Cardiac muscle cell (in vitro differentiated cells and primary cell): ENCODE measurements around the gene CITED1. TPM values are rescaled to one million over a fixed set of nuclear protein-coding genes. Genes with fewer than 3 reads are reported as not detected.

Experiments
- DNase-seq, 2 donors: peaks; one replicate each; pipeline versions ENCODE4 v3.0.0 to v3.0.0-alpha.2; 2010 to 2017; ENCODE audit warnings: low read depth in 1 of 2, low spot score in 1 of 2
- H3K27ac ChIP-seq: fragments of 200-600 bp; sonication (generic); 2 replicates; pipeline ENCODE4 v1.5.1; 2016
- H3K27me3 ChIP-seq: fragments of 200-600 bp; sonication (generic); 2 replicates; pipeline ENCODE4 v1.6.0; 2016; ENCODE audit warnings: control low read depth
- H3K36me3 ChIP-seq: fragments of 200-600 bp; sonication (generic); 2 replicates; pipeline ENCODE4 v1.5.1; 2016; ENCODE audit warnings: control low read depth
- H3K4me1 ChIP-seq: fragments of 200-600 bp; sonication (generic); 2 replicates; pipeline ENCODE4 v1.8.1; 2017; ENCODE audit warnings: low read depth, mild to moderate bottlenecking, mixed run types
- H3K4me3 ChIP-seq: fragments of 200-600 bp; sonication (generic); 2 replicates; pipeline ENCODE4 v1.5.1; 2016; ENCODE audit warnings: mild to moderate bottlenecking
- H3K9me3 ChIP-seq: fragments of 200-600 bp; sonication (generic); 2 replicates; pipeline ENCODE4 v1.5.1; 2017; ENCODE audit warnings: low read depth, mild to moderate bottlenecking, control low read depth
- polyA plus RNA-seq: library from polyadenylated mRNA; unstranded; fragments of >200 nt; fragmentation: Nextera tagmentation; extraction: Ambion mirVana; gene quantifications from 2 replicates; pipeline ENCODE4 v1.2.1, GENCODE V29; 2016
- total RNA-seq: library from RNA; depleted of rRNA; stranded (reverse); fragments of >200 nt; gene quantifications from 2 replicates; pipeline ENCODE4 v1.2.3, GENCODE V29; 2016
- TF ChIP-seq, protein P1 (sequence below): IDR thresholded peaks from 2 replicates; pipeline ENCODE4 v1.5.1; 2012; ENCODE audit warnings: low read depth, mild to moderate bottlenecking, low read length

CITED1 gene
- total and polyA plus RNA-seq, 2 experiments from 2014 or later: 1.0 to 1.1 TPM

DNA sequence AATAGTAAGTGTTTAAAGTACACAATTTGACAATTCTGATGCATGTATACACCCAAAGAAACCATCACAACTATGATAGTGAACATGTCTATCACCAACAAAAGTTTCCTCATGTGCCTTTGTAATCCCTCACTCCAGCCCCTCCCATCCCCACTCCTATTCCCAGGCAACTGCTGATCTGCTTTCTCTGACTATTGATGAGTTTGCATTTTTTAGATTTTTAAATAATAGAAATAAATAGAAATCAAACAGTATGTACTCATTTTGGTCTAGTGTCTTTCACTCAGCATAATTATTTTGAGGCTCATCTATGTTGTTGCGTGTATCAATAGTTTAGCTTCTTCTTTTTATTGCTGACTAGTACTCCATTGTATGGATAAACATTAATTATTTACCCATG lies 23.4 kb downstream of the CITED1 start:
- no peak overlapping the region for H3K4me3 ChIP-seq
- H3K4me1 ChIP-seq: no peaks in the 10 kb centered on the region
- DNase-seq: no peak
- TF ChIP-seq, protein P1, sequence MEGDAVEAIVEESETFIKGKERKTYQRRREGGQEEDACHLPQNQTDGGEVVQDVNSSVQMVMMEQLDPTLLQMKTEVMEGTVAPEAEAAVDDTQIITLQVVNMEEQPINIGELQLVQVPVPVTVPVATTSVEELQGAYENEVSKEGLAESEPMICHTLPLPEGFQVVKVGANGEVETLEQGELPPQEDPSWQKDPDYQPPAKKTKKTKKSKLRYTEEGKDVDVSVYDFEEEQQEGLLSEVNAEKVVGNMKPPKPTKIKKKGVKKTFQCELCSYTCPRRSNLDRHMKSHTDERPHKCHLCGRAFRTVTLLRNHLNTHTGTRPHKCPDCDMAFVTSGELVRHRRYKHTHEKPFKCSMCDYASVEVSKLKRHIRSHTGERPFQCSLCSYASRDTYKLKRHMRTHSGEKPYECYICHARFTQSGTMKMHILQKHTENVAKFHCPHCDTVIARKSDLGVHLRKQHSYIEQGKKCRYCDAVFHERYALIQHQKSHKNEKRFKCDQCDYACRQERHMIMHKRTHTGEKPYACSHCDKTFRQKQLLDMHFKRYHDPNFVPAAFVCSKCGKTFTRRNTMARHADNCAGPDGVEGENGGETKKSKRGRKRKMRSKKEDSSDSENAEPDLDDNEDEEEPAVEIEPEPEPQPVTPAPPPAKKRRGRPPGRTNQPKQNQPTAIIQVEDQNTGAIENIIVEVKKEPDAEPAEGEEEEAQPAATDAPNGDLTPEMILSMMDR: no peak
- H3K9me3 ChIP-seq: no peaks in the 10 kb centered on the region
- H3K27ac ChIP-seq: no peak overlapping the region
- H3K27me3 ChIP-seq: no peaks in the 10 kb centered on the region
- no peaks in the 10 kb centered on the region for H3K36me3 ChIP-seq

DNA sequence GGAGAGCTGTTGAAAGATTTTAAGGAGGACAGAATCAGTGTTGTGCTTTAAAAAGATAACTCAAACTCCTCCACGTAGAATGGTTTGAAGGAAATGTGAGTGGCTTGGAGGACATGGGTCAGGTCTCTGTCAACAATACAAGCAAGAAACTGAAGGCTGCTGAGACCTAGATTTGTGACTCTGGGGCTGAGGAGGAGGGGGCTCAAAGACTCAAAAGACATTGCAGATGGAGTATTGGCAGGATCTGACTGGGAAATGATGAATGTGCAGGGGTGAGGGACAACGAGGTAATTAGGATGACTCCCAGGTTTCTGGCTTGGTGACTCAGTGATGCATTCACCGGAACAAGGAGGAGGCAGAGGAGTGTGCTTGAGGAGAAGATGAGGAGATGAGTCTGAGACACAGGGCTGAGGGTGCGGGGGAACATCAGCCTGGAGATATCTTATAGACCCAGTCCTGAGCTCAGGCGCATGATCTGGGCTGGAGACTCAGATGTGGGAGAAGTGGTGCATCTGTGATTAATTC lies 25.3 kb downstream of the CITED1 start:
- DNase-seq: no peak
- H3K27me3 ChIP-seq: no peaks in the 10 kb centered on the region
- no peak overlapping the region for H3K4me3 ChIP-seq
- no peaks in the 10 kb centered on the region for H3K9me3 ChIP-seq
- no peaks in the 10 kb centered on the region for H3K36me3 ChIP-seq
- TF ChIP-seq, protein P1: no peak
- no peak overlapping the region for H3K27ac ChIP-seq
- H3K4me1 ChIP-seq: no peaks in the 10 kb centered on the region

DNA sequence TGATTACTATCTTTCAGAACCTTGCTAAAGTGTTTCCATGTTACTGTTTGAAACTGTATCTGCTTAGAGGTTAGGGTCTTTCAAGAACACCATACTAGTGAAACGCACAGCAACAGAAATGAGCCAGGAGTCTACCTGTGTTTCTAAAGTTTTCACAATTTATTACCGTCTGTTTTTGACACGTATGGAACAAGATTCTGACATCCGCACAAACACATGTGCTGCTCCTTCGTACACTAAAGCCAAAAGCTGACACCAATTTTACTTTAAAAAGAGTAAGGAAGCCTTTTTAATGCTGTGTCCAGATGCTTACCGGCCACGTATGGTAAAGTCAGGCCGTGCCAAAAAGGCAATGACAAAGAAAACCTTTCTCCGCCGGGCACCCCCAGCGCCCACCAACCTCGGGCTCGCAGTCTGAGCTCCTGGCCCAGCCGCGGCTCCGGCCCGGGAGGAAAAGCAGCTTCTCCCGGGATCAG lies 29.2 kb downstream of the CITED1 start:
- Histone ChIP-seq H3K27ac (peak overlapping the region; percentile 87), H3K4me1 (no peaks in the 10 kb centered on the region), H3K4me3 (peak overlapping the region; percentile 86), H3K27me3 (no peaks in the 10 kb centered on the region), H3K36me3 (peaks cover 12% of the 10 kb centered on the region), H3K9me3 (no peaks in the 10 kb centered on the region)
- no peak for DNase-seq
- TF ChIP-seq, protein P1: no peak

DNA sequence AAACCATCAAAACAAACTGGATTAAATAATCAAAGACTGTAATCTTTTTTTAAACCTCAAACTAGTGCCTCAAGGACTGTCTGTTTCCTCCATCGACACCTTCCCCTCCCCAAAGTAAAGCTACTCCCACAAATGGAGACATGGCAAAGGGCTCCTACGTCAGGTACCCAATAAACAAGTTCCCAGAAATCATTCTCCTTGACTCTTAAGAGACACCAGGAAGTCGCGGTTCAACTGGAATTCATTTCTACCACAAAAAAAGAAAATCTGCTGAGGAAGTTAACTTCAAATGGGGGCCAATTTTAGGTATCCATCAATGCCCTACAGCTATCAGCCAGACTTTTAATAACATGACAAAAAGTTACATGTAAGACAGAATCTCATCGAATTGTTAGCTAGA lies 31.2 kb downstream of the CITED1 start:
- H3K4me1 ChIP-seq: no peaks in the 10 kb centered on the region
- H3K27ac ChIP-seq: peak overlapping the region; percentile 17
- H3K36me3 ChIP-seq: peaks cover 12% of the 10 kb centered on the region
- DNase-seq: peak in 1 of 2 donors; percentile 36
- no peak overlapping the region for H3K4me3 ChIP-seq
- TF ChIP-seq, protein P1: no peak
- H3K9me3 ChIP-seq: no peaks in the 10 kb centered on the region
- H3K27me3 ChIP-seq: no peaks in the 10 kb centered on the region

DNA sequence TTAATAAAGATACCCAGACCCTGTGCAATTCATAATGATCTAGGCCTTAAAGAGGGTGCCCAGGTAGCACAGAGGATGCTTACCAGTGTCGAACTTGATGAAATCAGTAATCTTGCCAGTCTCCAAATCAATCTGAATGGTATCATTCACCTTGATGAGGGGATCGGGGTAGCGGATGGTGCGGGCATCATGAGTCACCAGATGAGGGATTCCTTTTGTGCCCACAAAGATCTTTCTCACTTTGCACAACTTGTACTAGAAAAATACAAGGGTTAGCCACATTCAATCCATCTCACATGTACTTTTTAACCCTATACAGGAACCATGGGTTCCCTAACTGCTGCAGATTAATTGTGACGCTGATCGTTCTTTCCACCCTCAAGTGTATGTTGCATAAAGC lies 32.0 kb downstream of the CITED1 start:
- no peak for DNase-seq
- H3K4me1 ChIP-seq: no peaks in the 10 kb centered on the region
- TF ChIP-seq, protein P1: no peak
- H3K36me3 ChIP-seq: peaks cover 12% of the 10 kb centered on the region
- no peak overlapping the region for H3K4me3 ChIP-seq
- no peaks in the 10 kb centered on the region for H3K27me3 ChIP-seq
- H3K9me3 ChIP-seq: no peaks in the 10 kb centered on the region
- H3K27ac ChIP-seq: no peak overlapping the region
